ENCODE results near the gene RANBP1. TPM values are rescaled to one million over a fixed set of nuclear protein-coding genes. Genes with fewer than 3 reads are reported as not detected.

Gene RANBP1
- total RNA-seq, 2 donors from 2014 or later: 295 to 349 TPM

Other genes with a start within 250 kb of the RANBP1 start
- 100 to 1,000 TPM in 1 of 2 donors, 10 to 100 TPM in 1; 39.7 to 113 TPM for gene COMT, start 174.3 kb upstream of the RANBP1 start, total RNA-seq
- 10 to 100 TPM in 1 of 2 donors, 1 to 10 TPM in 1; 4.6 to 33.0 TPM for gene TXNRD2, start 174.3 kb upstream of the RANBP1 start, total RNA-seq
- gene ARVCF, start 99.3 kb upstream of the RANBP1 start, total RNA-seq: 1 to 10 TPM; 1.9 to 4.3 TPM
- 10 to 100 TPM; 19.1 to 19.3 TPM for gene TANGO2, start 95.0 kb upstream of the RANBP1 start, total RNA-seq
- 10 to 100 TPM; 37.0 to 66.7 TPM for gene DGCR8, start 35.9 kb upstream of the RANBP1 start, total RNA-seq
- gene TRMT2A, start 1.1 kb downstream of the RANBP1 start, total RNA-seq: 10 to 100 TPM; 79.9 to 93.9 TPM
- gene ZDHHC8, start 15.7 kb downstream of the RANBP1 start, total RNA-seq: 10 to 100 TPM; 17.6 to 55.4 TPM
- not detected for gene CCDC188, start 35.0 kb downstream of the RANBP1 start, total RNA-seq
- 1 to 10 TPM; 1.1 to 2.2 TPM for gene RTN4R, start 152.2 kb downstream of the RANBP1 start, total RNA-seq
- 10 to 100 TPM in 1 of 2 donors, 1 to 10 TPM in 1; 8.6 to 29.6 TPM for gene DGCR6L, start 204.0 kb downstream of the RANBP1 start, total RNA-seq